ENCODE data around the gene NRSN2.
"Not testable (repeated sequence)": the region's sequence is repeated elsewhere in the genome, so short reads cannot be mapped to it uniquely, and the experiment has no call there.

DNA sequence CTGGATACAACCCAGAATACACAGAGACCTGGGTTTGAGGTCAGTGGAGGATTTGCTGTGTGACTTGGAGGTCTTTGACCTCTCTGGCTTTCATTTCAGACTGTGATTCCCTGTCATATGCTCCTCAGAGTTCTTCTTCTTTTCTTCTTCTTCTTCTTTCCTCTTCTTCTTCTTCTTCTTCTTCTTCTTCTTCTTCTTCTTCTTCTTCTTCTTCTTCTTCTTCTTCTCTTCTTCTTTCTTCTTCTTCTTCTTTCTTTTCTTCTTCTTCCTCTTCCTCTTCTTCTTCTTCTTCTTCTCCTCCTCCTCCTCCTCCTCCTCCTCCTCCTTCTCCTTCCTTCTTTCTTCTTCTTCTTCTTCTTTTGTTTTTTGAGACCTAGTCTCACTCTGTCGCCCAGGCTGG lies 10.9 kb upstream of the NRSN2 start:
- not testable (repeated sequence) for TF ChIP-seq CTCF (conservative IDR thresholded peaks at IDR 0.05; ENCODE audit: low read length); EZH2phosphoT487 (IDR thresholded peaks at IDR 0.05; ENCODE audit: borderline replicate concordance)

All from Loucy (cell line).